Stomach (tissue), 9 donors: ENCODE data around the gene VEPH1. TPM values are rescaled to one million over a fixed set of nuclear protein-coding genes. Genes with fewer than 3 reads are reported as not detected.

Experiments used
- DNase-seq, 2 donors: peaks; one replicate each; pipeline versions ENCODE4 v3.0.0 to v3.0.0-alpha.2; 2013 to 2019
- H3K27ac ChIP-seq, 5 donors: fragments of 200-600 bp in 4 of 5; sonication (generic) in 4 of 5; one replicate each; pipeline ENCODE4 v1.5.1; 2013 to 2019; ENCODE audit warnings: mild to moderate bottlenecking in 1 of 5, moderate library complexity in 1 of 5
- H3K27me3 ChIP-seq, 3 donors: fragments of 200-600 bp; sonication (generic); one replicate each; pipeline ENCODE4 v1.5.1; 2017 to 2019; ENCODE audit warnings: mixed run types in 1 of 3
- H3K36me3 ChIP-seq, 4 donors: fragments of 200-600 bp; sonication (generic); 1 replicate in 3 of 4; 2 replicates in 1 of 4; pipeline ENCODE4 v1.5.1; 2016 to 2019
- H3K4me1 ChIP-seq, 4 donors: fragments of 200-600 bp; sonication (generic); one replicate each; pipeline ENCODE4 v1.5.1; 2016 to 2019
- H3K4me3 ChIP-seq, 4 donors: fragments of 200-600 bp; sonication (generic) in 3 of 4; one replicate each; pipeline ENCODE4 v1.5.1; 2016 to 2019; ENCODE audit warnings: mild to moderate bottlenecking in 1 of 4
- H3K9me3 ChIP-seq, 4 donors: fragments of 200-600 bp; sonication (generic); one replicate each; pipeline ENCODE4 v1.5.1; 2016 to 2019
- EP300 ChIP-seq: sonication (generic); formaldehyde crosslinking; IDR thresholded peaks from one replicate; pipeline ENCODE4 v1.6.1; 2017; ENCODE audit warnings: antibody characterized with exemption
- POLR2A ChIP-seq, 4 donors: fragments of 450-650 bp; IDR thresholded peaks; one replicate each; pipeline ENCODE4 v1.6.1; 2016; ENCODE audit warnings: antibody characterized with exemption in 4 of 4, control low read depth in 2 of 4, mild to moderate bottlenecking in 1 of 4, moderate library complexity in 1 of 4
- POLR2AphosphoS5 ChIP-seq, 3 donors: sonication (generic); formaldehyde crosslinking; IDR thresholded peaks; one replicate each; pipeline ENCODE4 v1.6.1; 2016; ENCODE audit warnings: antibody characterized with exemption in 3 of 3
- WGBS, 5 donors: extraction: QIAGEN DNeasy Blood & Tissue Kit in 3 of 5; methylation state at CpG; one replicate each; pipeline versions ENCODE4 v1.1.5 to v1.1.7; 2013 to 2018; 5-methylcytosine and 5-hydroxymethylcytosine counted together
- intact Hi-C: fragments of 100-400 bp; cut with DNase I; formaldehyde crosslinking; loops from one replicate; pipeline ENCODE4 v1.15.1; 2023; ENCODE audit warnings: low total_unique reads
- polyA plus RNA-seq, 3 donors: library from polyadenylated mRNA; stranded (reverse); fragments of 200-250 nt; gene quantifications; one replicate each; pipeline ENCODE4 v1.2.3, GENCODE V29; 2013
- total RNA-seq, 5 donors: library from RNA; depleted of rRNA; stranded (reverse); fragments of >200 nt; gene quantifications; one replicate each; pipeline versions ENCODE4 v1.1.0 to v1.2.3, GENCODE V29; 2014 to 2016
- TF ChIP-seq, protein P1 (sequence below), 7 experiments: fragments of 450-650 bp in 4 of 7; fragments of 200-600 bp in 3 of 7; sonication (generic) in 3 of 7; IDR thresholded peaks; one replicate each; pipeline ENCODE4 v1.5.1; 2016 to 2019; ENCODE audit warnings: antibody characterized with exemption in 7 of 7, control low read depth in 2 of 7, mild to moderate bottlenecking in 1 of 7
- donor health status: healthy with polysubstance abuse.
- donor health status: Bipolar disorder and iron deficiency.
- donor health status: healthy.

Gene VEPH1
- total and polyA plus RNA-seq, 8 donors: 0.58 to 9.4 (median 1.5) TPM; not detected in 1

DNA sequence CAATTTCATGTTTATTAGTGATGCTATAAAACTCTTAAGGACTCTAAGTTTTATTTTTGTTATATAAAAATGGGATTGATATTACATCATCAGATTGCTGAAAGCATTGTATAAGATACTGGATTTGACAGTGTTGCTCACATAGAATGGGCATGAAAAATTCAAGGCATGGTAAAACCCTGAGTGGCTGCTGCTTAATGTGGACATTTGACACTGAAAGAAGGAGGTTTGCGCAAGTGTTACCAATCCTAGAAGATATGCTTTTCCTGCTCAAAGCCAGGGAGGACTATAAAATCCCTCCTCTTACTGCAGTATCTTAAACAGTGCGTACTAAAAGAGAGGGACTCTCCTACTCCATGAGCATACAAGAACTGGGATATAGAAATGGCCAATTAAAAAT, 132.3 kb downstream of the VEPH1 start:
- H3K27ac ChIP-seq: no peak overlapping the region
- 50 to 98% (median 67%) methylated on average over 2 of the region's 2 CpGs for WGBS, 5 donors
- H3K4me3 ChIP-seq: no peak overlapping the region
- intact Hi-C loops: no loop called here
- H3K36me3 ChIP-seq: no peaks in the 10 kb centered on the region
- no peaks in the 10 kb centered on the region for H3K27me3 ChIP-seq
- H3K9me3 ChIP-seq: no peaks in the 10 kb centered on the region
- DNase-seq: no peak
- H3K4me1 ChIP-seq: peaks cover 0 to 10% (median 0%) of the 10 kb centered on the region in 4 donors
- TF ChIP-seq EP300: no peak
- TF ChIP-seq POLR2AphosphoS5 (IDR thresholded peaks at IDR 0.05): no peak
- TF ChIP-seq POLR2A (IDR thresholded peaks at IDR 0.05): no peak
- TF ChIP-seq, protein P1, sequence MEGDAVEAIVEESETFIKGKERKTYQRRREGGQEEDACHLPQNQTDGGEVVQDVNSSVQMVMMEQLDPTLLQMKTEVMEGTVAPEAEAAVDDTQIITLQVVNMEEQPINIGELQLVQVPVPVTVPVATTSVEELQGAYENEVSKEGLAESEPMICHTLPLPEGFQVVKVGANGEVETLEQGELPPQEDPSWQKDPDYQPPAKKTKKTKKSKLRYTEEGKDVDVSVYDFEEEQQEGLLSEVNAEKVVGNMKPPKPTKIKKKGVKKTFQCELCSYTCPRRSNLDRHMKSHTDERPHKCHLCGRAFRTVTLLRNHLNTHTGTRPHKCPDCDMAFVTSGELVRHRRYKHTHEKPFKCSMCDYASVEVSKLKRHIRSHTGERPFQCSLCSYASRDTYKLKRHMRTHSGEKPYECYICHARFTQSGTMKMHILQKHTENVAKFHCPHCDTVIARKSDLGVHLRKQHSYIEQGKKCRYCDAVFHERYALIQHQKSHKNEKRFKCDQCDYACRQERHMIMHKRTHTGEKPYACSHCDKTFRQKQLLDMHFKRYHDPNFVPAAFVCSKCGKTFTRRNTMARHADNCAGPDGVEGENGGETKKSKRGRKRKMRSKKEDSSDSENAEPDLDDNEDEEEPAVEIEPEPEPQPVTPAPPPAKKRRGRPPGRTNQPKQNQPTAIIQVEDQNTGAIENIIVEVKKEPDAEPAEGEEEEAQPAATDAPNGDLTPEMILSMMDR (IDR thresholded peaks at IDR 0.05): no peak

DNA sequence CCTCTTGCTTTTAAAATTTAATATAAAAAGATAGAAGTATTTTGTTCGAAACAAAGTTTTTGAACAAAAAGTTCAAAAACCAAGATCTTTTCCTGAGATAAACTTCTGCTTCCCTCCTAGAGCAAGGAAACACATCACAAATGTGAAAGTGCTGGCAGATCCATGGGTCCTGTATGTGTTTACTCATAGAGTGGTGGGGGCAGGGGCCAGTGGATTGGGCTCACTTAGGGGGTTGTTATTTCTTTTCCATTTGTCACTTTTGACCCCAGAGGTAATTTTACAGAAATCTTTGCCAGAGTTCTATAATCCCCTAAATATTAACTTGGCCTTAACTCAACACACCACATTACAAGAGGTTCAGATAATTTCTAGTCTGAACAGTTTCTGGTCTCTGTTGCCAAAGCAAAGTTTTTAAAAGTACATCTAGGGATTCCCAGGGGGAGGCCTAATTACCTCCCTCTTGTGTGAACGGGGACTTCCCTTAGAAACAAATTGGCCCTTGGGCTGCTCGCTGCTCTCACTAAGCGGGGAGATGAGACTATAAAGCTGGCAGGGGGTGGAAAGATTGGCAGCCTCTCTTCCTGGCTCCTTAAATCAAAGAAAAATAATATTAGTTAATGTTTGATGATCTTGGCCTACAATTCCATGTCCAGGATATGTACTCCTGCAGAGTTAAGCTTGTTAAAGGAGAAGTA, 133.3 kb downstream of the VEPH1 start:
- H3K4me1 ChIP-seq: peaks cover 0 to 10% (median 0%) of the 10 kb centered on the region in 4 donors
- no peaks in the 10 kb centered on the region for H3K9me3 ChIP-seq
- H3K27me3 ChIP-seq: no peaks in the 10 kb centered on the region
- 24 to 40% (median 35%) methylated on average over 4 of the region's 4 CpGs for WGBS, 5 donors
- H3K27ac ChIP-seq: no peak overlapping the region
- H3K36me3 ChIP-seq: no peaks in the 10 kb centered on the region
- intact Hi-C loops: no loop called here
- no peak for TF ChIP-seq POLR2AphosphoS5 (IDR thresholded peaks at IDR 0.05)
- TF ChIP-seq EP300: no peak
- no peak for TF ChIP-seq POLR2A (IDR thresholded peaks at IDR 0.05)
- H3K4me3 ChIP-seq: no peak overlapping the region
- peak in 1 of 2 donors; percentile 59 for DNase-seq

DNA sequence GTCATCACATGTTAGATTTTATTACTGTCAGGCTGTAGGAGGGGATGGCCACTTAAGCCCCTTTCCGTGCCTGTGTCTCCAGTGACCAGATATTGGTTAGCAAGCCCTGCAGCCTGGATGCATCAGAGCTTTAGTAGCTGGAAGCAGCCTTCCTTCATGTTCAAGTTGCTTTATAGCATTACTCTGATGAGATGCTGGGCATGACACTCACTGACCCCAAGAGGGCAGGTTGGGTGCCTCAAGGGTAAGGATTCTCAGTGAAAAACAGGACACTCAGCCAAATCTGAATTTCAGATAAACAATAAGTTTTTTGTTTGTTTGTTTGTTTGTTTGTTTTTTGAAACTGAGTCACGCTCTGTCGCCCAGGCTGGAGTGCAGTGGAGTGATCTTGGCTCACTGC, 135.0 kb downstream of the VEPH1 start:
- no peak overlapping the region for H3K4me3 ChIP-seq
- intact Hi-C loops: no loop called here
- WGBS, 5 donors: 89 to 100% (median 92%) methylated on average over 3 of the region's 3 CpGs
- peaks cover 0 to 10% (median 0%) of the 10 kb centered on the region in 4 donors for H3K4me1 ChIP-seq
- H3K36me3 ChIP-seq: no peaks in the 10 kb centered on the region
- no peaks in the 10 kb centered on the region for H3K9me3 ChIP-seq
- no peaks in the 10 kb centered on the region for H3K27me3 ChIP-seq
- H3K27ac ChIP-seq: no peak overlapping the region
- TF ChIP-seq POLR2AphosphoS5 (IDR thresholded peaks at IDR 0.05) (no peak), EP300 (no peak), POLR2A (IDR thresholded peaks at IDR 0.05) (no peak)
- TF ChIP-seq, protein P1 (IDR thresholded peaks at IDR 0.05): no peak
- DNase-seq: no peak

DNA sequence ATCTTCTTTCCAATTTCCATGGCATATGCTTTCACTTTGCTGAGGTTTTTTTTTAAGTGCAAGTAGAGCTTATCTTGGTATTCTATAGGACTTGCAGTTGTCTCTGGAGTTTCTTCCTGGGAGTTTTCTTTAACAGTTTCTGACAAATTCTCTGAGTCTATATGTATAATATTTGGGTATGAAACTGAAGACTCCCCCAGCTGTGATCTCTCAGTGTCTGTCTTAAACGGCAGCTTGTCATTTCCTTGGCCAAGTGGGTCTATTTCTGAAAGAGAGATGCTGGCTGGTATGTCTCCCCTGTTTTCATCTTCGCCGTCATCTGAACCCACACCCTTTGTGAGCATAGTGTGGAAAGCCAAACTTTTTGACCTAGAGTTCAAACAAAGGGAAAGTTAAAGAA, 139.8 kb downstream of the VEPH1 start:
- Histone ChIP-seq H3K4me3 (no peak overlapping the region), H3K9me3 (no peaks in the 10 kb centered on the region), H3K27ac (no peak overlapping the region), H3K4me1 (no peaks in the 10 kb centered on the region), H3K36me3 (no peaks in the 10 kb centered on the region), H3K27me3 (no peaks in the 10 kb centered on the region)
- WGBS, 5 donors: 61 to 81% (median 80%) methylated on average over 3 of the region's 3 CpGs
- DNase-seq: no peak
- TF ChIP-seq POLR2A (IDR thresholded peaks at IDR 0.05): no peak
- no peak for TF ChIP-seq POLR2AphosphoS5 (IDR thresholded peaks at IDR 0.05)
- no peak for TF ChIP-seq EP300
- TF ChIP-seq, protein P1 (IDR thresholded peaks at IDR 0.05): no peak
- intact Hi-C loops: no loop called here

DNA sequence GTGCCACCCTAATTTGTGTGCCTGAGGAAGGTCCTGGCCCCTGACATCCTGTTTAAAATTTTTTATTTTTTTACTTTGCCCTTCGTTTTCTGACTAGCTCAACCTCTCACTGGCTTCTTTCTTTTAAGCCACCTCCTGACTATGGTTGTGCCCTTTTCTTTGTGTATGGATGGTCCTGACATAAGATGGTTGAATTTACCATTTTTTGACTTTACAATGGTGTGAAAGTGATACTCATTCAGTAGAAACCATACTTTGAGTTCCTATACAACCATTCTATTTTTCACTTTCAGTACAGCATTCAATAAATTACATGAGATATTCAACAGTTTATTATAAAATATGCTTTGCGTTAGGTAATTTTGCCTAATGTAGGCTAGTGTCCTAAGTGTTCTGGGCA, 140.9 kb downstream of the VEPH1 start:
- Histone ChIP-seq H3K27me3 (no peaks in the 10 kb centered on the region), H3K27ac (no peak overlapping the region), H3K9me3 (no peaks in the 10 kb centered on the region), H3K4me1 (no peaks in the 10 kb centered on the region), H3K36me3 (no peaks in the 10 kb centered on the region), H3K4me3 (no peak overlapping the region)
- TF ChIP-seq, protein P1 (IDR thresholded peaks at IDR 0.05): no peak
- TF ChIP-seq POLR2A (IDR thresholded peaks at IDR 0.05): no peak
- no peak for TF ChIP-seq EP300
- TF ChIP-seq POLR2AphosphoS5 (IDR thresholded peaks at IDR 0.05): no peak
- intact Hi-C loops: no loop called here
- no peak for DNase-seq
- WGBS, 5 donors: 75 to 85% (median 76%) methylated on average over 2 of the region's 2 CpGs
